ENCODE results near the gene WNT9A. TPM values are rescaled to one million over a fixed set of nuclear protein-coding genes. Genes with fewer than 3 reads are reported as not detected.

The WNT9A gene
- total RNA-seq, 2 donors from 2014 or later, result 0.80 to 1.1 TPM

DNA sequence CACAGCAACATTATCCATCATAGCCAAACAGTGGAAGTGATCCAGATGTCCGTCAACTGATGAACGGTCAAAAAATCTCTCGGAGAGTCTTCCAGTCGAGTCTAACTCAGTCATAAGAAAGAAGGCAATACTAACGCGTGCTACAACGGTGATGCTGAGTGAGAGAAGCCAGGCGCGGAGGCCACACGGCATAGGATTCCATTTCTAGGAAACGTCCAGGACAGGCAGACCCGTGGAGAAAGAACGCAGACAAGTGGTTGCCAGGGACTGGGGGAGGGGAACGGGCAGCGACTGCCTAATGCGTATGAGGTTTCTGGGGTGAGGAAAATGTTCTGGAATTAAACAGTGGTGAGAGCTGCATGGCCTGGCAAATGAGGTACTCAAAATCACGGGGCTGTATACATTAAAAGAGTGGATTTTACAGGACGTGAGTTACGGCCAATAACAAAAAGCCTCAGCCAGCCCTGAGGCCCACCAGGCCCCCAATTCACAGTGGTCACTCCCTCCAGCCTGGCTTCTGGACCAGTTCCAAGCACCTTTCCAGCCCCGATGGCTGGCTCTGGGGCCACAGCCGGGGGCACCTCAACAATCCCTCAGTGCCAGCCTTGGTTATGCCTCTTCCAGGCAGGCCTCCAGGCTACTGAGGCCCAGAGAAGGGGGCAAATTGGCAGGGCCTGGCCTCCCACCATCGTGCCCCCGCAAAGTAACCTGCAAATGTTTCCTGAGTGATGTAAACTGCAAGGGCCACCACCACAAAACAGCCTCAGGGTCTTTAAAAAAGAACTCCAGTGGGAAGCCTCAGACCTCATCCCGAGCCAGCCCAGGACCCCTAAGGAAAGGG lies 3.4 kb downstream of the WNT9A start:
- intact Hi-C loops (cut with DNase I), result no loop called here
- DNase-seq, result peak; percentile 13
- no peak for ATAC-seq

DNA sequence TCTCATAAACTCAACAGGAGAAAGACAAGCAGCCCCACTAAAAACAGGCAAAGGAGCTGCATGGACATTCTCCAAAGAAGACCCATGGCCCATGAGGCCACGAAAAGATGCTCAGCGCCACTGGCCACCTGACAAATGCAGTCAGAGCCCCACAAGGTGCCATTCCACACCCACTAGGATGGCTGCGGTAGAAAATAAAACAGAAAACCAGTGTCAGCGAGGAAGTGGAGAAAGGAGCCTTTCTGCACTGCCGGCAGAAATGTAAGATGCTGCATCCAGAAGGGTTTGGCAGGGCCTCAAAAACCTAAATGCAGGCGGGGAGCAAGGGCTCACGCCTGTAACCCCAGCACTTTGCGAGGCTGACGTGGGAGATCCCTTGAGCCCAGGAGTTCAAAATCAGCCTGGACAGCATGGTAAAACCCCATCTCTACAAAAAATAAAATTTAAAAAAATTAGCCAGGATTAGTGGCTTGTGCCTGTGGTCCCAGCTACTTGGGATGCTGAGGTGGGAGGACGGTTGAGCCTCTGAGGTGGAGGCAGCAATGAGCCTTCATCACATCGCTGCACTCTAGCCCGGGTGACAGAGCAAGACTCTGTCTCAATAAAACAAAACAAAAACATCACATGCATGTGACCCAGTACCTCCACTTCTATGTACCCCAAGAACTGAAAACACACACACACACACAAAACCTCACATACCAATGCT lies 4.2 kb downstream of the WNT9A start:
- intact Hi-C loops (cut with DNase I), result no loop called here
- no peak for DNase-seq
- no peak for ATAC-seq

DNA sequence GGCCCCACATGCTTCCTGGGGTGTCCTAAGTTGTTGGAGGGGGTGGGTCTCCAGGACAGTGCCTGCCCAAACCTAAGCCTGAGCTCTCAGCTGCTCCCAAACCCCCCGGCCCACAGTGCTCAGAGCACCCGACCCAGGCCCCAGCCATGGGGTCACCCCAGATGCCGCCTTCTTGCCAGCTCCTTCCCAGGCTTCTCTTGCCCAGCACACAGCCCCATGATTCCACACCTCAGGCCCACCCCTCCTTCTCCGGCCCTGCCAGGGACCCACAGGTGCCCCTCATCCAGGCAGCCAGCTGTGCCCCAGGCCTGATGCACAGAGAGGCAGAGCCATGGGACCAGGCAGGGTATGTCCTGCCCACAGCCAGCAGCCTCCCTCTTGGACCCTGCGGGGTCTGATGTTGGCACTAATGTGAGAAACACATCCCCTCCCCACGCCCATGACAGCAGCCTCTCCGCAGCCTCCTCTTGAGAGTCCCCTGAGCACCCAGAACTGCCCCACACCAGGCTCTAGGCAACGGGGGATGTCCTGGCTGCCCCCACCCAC lies 4.9 kb downstream of the WNT9A start:
- no peak for ATAC-seq
- no peak for DNase-seq
- intact Hi-C loops (cut with DNase I), result no loop called here

DNA sequence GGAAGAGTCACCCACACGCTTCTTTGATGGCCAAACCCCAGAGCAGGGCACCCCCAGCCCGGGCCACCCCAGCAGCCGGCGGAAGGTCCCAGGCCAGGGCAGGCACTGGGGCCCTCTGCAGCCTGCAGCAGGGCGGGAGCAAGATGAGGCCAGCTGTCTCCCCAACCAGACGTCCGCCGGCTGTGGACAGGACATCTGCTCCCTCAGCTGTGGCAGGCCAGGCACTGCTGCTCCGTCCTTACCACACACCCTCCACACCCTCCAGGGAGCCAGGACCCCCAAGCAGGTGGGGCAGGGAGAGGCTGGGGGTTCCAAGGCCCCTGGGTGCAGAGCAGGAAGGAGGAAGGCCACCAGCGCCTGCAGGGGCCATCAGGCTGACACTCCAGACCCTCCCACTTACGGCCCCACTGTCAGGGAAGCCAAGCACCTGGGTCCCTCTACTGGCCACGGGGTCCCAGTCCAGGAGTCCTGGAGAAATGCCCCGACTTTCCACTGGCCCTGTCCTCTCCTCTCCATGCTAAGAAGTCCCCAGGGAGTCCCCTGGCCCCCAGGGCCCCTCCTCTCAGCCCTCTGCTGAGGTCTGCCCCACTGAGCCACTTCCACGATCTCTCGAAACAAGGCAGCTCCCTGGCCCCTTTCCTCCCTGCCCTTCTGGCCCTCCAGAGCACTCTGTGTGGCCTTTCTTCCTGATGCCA lies 5.6 kb downstream of the WNT9A start:
- DNase-seq (no peak), ATAC-seq (no peak)
- intact Hi-C loops (cut with DNase I), result no loop called here

DNA sequence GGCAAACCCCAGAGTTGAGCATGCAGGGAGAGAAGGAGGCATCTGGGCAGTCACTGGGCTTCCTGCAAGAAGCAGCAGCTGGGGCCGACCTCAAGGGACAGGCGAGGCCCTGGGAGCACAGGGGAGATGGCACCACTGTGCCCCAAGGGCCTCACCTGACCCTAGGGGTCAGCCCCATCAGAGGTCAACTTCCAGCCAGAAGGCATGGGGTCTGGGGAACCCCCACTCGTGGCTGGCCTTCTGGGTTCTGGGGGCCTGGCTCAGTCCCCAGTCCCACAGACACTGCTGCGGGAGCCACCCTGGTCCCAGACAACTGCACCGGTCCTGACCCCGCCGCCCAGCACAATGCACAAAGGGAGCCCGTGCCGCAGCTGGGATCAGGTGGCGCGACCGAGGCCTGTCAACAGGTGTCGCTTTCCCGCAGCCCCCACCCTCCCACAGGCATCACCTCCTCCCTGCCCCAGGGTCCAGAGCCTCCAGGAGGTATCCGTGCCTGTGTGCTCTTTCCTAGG lies 6.2 kb downstream of the WNT9A start:
- intact Hi-C loops (cut with DNase I), result no loop called here
- DNase-seq (no peak), ATAC-seq (no peak)

DNA sequence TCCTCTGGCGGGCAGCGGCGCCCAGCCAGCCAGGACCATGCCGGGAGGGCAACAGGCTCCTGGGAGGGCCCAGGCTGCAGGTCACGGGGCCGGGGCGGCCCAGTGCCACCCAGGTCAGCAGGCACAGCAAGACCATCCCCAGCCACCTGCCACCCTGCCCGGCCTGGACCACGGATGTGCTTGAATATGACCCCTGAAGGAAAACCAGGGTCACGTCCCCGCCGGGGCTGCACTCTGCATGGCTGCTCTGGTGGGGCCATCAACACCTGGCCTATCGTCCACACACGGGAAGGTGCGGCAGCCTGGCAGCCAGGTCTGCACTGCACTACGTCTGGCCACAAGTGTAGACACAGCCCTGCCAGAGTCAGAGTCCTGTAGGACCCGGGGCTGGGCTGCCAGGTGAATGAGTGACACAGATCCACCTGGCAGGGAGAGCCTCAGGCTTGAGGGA lies 6.9 kb downstream of the WNT9A start:
- no peak for ATAC-seq
- intact Hi-C loops (cut with DNase I), result no loop called here
- no peak for DNase-seq

DNA sequence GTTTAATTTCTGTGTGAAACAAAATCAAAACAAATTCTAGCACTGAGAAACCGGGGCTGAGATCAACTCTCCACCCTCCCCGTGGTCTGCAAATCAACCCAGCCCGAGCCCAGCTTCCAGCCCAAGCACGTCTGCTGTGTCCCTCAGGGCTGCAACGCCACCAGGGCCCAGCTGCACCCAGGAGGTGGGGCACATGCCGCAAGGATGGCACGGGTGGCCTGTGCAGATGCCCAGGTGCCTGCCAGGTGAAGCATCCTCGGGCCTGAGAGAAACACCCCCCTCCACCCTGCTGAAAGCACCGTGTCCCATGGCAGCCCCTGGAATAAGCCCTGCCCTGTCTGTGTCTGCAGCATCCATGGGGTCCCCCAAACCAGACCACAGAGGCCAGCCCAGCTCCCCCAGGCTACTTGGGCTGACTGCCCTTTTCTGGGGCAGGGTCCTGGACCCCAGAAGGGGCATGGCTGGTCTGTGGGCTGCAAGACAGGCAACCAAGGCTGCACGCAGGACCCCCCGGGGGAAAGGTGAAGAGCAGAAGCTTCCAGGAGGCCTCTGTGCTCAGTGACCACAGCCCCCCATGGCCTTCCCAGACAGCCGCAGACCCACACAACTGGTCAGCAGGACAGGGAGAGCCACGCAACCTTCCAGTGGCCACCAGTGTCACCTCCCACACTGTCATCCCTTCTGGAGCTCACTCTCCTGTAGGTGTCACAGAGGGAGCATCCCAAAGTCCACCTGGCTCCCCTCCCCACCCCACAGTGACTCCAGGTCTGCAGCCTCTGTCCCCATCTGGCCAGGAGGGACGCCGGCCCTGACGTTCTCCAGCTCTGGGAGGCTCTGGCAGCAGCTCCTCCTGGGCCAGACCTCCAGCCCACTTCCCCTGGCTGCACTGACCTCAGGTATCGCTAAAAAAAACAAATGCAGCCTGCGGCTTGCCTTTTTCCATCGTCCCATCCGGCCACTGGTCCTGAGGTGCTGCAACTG lies 7.7 kb downstream of the WNT9A start:
- ATAC-seq, result no peak
- no peak for DNase-seq
- intact Hi-C loops (cut with DNase I), result no loop called here

DNA sequence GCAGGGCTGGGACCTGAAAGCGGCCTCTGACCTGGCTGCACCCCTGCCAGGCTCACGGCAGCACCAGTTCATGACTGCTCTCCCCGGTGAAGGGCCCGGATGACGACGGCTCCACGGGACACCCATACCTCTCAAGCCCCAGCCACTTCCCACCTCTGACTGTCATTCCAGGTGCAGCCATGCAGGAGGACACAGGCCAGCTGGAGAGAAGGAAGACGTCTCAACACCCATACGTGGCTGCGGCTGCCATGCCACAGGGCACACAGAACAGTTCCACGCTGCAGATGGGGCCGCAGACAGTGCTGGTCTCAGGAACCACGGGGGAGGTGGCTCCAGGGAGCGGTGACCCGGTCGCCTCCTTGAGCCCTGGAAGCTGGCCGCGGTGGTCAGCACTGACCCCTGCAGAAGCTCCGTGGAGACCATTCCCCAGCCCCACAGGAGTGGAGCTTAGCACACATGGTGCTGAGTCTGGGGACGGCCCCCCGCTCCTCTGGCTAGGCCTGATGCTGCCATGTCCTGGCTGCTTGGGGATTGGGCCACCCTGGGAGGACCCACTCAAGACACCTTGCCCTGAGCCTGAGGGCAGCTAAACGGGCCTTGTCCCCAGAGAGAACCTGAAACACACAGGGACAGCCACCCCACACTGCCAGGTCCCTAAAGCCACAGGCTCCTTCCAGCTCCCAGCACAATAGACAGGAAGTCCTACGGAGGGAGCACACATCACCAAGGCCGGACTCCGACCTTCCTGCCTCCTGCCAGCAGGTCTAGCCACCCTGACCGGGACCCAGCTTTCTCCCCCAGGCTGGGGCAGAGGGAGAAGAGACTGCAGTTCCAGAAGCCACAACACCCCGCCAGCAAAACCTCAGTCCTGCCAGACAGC lies 8.6 kb downstream of the WNT9A start:
- intact Hi-C loops (cut with DNase I), result no loop called here
- DNase-seq, result no peak
- ATAC-seq, result no peak

DNA sequence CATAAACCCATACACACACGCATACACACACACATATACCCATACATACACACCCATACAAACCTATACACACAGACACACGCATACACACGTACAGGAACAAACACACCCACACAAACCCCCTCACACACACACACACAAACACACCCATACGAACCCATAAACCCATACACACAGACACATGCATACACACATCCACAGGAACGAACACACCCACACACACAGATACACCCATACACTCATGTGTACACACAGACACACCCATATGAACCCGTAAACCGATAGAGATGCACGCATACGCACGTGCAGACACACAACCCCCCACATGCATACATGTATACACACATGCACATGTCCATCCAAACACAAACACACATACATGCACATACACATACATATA lies 9.5 kb downstream of the WNT9A start:
- DNase-seq, result no peak
- intact Hi-C loops (cut with DNase I), result no loop called here

DNA sequence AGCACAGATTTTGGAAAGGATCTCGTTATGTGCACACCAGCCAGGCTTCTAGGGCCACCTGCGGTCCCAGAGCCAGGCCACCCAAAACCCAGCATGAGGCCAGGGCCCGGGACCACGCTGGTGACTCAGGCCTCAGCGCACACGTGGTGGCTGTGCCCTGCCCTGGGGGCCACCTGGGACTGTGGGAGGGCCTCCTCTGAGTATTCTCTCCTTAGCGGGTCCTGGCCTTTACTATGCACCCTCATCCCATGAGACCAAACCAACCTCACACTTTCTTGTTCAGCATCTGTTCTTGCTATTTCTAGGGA lies 9.9 kb downstream of the WNT9A start:
- intact Hi-C loops (cut with DNase I), result no loop called here
- ATAC-seq, result no peak
- no peak for DNase-seq

More for the DNA sequence above, 9.5 kb downstream of the WNT9A start:
- no peak for ATAC-seq

DNA sequence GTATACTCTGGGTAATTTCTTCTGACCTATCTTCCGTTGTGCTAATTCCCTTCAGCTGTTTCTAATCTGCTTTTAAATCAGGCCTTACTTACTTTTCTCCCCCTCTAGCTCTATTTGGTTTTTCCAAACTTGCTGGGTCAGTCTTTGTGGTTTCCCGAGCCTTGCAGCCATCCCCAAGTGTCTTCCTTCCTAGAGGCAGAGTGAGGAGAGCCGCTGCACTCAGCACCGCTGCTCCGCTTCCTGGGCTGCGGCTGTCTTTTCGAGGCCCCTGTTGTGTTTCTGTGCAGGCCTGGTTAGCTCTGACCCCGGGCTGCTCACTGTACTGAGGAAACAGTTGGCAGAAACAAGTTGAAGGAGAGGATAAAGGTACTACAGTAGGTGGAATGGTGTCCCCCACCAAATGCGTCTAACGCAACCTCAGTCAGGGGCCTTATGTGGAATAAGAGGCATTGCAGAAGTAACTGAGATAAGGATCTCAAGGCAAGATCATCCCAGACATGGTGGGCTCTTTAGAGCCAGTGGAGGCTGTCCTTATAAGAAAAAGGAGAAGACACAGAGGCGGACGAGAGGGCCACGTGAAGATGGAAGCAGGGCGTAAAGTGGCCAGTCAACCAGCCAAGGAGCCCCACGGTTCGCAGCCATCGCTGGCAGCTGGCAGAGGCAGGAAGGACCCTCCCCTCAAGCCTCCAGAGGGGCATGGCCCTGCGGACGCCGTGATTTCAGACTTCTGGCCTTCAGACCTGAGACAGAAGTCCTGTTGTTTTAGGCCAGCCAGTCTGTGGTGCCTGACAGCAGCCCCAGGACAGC lies 10.5 kb downstream of the WNT9A start:
- no peak for DNase-seq
- intact Hi-C loops (cut with DNase I), result no loop called here
- no peak for ATAC-seq

DNA sequence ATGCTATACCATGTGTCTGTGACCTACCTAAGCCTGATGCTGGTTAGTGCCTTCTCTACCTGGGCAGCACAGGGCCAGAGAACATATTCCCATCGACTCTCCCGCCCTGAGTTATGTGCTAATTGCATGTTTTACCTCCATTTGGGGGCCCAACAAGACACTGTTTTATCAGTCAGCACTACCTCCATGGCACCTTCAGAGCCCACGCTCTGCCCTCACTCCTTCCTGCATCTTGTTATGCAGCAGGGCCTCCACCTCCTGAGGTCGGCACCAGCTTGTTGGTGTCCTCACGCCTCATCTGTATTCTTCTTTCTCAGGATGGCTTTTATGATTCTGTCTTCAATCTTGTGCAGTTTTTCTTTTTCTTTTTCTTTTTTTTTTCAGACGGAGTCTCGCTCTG lies 11.9 kb downstream of the WNT9A start:
- DNase-seq (no peak), ATAC-seq (no peak)
- intact Hi-C loops (cut with DNase I), result no loop called here

DNA sequence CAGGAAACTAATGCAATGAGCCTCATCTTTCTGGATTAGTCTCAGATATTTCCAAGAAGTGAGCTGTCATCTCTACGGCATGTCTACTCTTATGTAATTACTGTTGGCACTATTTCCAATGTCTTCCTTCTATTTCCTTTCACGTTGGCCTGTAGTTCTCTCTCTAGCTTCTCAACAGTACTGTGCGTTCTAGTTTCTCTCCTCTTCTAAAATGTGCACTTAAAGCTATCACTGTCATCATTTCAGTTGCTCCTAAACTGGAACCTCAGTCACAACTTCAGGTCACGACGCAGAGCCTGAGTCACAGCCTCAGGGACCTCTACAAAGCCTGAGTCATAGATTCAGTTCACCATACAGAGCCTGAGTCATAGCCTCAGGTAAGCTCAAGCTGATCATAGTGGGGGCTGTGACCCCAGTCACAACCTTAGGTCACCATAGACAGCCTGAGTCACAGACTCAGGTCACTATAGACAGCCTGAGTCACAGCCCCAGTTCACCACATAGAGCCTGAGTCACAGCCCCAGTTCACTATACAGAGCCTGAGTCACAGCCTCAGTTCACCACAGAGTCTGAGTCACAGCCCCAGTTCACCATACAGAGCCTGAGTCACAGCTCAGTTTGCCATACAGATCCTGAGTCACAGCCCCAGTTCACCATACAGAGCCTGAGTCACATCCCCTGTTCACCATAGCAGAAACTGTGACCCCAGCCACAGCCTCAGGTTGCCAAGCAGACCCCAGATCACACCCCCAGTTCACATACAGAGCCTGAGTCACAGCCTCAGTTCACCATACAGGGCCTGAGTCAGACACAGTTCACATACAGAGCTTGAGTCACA lies 13.0 kb downstream of the WNT9A start:
- peak; percentile 70 to 95 for ATAC-seq
- intact Hi-C loops (cut with DNase I), result no loop called here
- no peak for DNase-seq

DNA sequence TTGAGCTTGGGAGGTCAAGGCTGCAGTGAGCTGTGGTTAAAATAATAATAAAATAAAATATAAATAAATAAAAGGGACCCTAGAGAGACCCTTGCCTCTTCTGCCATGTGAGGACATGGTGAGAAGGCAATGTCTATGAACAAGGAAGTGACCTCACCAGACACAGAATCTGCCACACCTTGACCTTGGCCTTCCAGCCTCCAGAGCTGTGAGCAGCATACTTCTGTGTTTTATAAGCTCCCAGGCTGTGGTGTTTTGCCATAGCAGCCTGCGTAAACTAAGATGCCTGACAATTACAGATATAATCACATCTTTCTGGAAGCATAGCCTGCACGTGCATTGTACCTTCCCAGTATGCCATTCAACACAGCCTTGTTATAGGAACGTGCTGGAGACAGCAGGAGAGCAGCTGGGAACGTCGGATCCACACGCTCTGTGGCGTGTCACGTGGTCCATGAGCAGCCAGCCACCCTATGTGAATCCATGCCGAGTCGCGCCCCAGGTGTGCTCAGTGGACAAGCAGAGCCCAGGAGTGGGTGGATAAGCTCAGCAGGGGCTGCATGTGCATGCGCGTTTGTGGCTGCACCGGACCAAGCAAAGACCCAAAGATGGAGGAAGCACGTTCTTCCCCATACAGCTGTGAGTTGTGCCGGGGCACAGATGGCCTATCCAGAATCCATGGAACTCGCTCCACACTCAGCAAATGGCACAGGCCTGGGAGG lies 17.8 kb downstream of the WNT9A start:
- DNase-seq (peak; percentile 8), ATAC-seq (no peak)
- intact Hi-C loops (cut with DNase I), result no loop called here

DNA sequence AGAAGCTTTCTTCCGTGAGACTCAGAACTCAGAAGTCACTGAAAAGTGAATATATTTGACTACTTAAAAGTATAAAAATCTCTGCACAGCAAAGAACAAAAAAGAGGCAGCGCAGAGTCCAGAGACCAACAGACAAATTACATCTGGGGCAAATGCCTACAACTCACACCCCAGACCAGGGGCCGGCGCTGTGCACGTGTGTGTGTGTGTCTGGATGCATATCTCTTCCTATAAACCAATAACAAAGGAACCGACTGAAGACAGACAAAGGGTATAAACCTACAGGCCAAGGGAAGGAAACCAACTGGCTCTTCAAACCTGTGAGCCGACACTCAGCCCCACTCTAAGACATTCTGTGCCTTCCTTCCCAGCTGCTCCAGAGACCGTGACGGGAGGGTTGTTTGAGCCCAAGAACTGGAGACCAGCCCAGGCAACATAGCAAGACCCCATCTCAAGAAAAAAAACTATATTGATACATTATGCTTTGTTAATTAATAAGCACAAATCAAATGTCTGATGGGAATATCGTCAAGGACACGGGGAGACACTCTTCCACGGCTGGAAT lies 18.8 kb downstream of the WNT9A start:
- DNase-seq, result peak; percentile 4
- ATAC-seq, result no peak
- intact Hi-C loops (cut with DNase I), result no loop called here
